IPS-18a (cell line): ENCODE results near the gene GNRHR.

ENCODE experiments used
- H3K27ac ChIP-seq: one replicate; pipeline ENCODE4 v1.5.1; 2013; ENCODE audit warnings: low read length
- H3K27me3 ChIP-seq: one replicate; pipeline ENCODE4 v1.6.1; 2013; ENCODE audit warnings: mild to moderate bottlenecking, low read length; ENCODE audit not compliant: control insufficient read depth, insufficient read depth
- H3K36me3 ChIP-seq: one replicate; pipeline ENCODE4 v1.6.1; 2013; ENCODE audit warnings: low read depth, low read length; ENCODE audit not compliant: control insufficient read depth
- H3K4me1 ChIP-seq: one replicate; pipeline ENCODE4 v1.6.1; 2013; ENCODE audit warnings: low read depth, low read length; ENCODE audit not compliant: control insufficient read depth
- H3K4me3 ChIP-seq: one replicate; pipeline ENCODE4 v1.5.1; 2013; ENCODE audit warnings: low read length
- H3K9ac ChIP-seq: one replicate; pipeline ENCODE4 v1.6.1; 2013; ENCODE audit warnings: mild to moderate bottlenecking, low read length, moderate library complexity
- H3K9me3 ChIP-seq: one replicate; pipeline ENCODE4 v1.6.1; 2013; ENCODE audit warnings: low read depth, low read length; ENCODE audit not compliant: control insufficient read depth

GNRHR gene

DNA sequence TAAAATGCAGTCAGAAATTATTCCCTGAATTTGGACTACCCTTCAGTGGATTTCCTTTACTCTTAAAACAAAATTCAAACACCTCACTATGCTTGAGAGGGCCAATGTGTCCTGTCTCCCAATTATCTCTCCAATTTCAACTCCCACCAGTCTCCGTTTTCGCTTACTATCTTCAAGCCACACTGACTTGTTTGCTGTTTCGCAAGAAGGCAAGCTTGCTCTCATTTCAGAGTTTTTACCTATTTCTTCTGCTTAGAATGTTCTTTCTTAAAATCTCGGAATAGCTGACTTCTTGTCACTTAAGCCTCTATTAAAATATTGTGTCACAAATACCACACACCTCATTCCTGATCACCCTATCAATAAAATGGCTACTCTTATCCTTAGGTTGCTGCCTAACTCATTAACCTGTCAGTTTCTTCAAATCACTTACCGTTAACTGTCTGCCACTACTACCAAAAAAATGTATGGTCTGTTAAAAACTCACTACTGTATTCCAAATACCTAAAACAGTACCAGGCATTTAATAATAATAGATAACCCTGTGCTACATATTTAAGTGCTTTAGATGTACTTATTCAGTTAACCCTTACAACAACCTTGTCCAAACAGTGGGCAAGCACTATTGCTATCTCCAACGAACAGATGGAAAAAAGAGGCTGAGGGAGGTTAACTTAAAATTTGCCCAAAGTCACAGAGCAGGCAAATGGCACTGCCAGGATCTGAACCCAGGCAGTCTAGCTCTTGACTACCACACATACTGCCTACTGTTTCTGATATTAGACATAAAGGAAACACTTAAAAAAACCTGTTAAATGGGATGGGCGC, 56.1 kb downstream of the GNRHR start:
- H3K9ac ChIP-seq: no peak overlapping the region
- H3K9me3 ChIP-seq: no peaks in the 10 kb centered on the region
- H3K4me1 ChIP-seq: peaks cover 4% of the 10 kb centered on the region
- H3K4me3 ChIP-seq: no peak overlapping the region
- H3K27me3 ChIP-seq: no peaks in the 10 kb centered on the region
- no peaks in the 10 kb centered on the region for H3K36me3 ChIP-seq
- no peak overlapping the region for H3K27ac ChIP-seq

DNA sequence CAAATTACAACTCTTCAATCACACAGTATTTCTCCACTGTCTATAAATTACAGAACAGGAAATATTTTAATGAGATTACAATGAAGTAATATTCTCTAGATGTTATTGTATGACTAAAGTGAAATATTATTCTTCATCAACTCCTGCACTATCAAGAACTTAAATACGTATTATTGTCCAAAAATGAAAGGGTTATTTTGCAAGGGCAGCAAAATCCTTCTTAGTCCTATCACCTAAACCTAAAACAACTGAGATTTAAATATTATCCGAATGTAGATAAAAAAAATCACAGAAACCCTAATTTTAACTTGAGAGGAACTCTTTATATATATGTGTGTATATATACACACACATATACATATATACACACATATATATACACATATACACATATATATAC, 58.1 kb downstream of the GNRHR start:
- Histone ChIP-seq H3K4me3 (no peak overlapping the region), H3K4me1 (no peaks in the 10 kb centered on the region), H3K27ac (no peak overlapping the region), H3K27me3 (no peaks in the 10 kb centered on the region), H3K9me3 (no peaks in the 10 kb centered on the region), H3K9ac (no peak overlapping the region), H3K36me3 (peaks cover 14% of the 10 kb centered on the region)

DNA sequence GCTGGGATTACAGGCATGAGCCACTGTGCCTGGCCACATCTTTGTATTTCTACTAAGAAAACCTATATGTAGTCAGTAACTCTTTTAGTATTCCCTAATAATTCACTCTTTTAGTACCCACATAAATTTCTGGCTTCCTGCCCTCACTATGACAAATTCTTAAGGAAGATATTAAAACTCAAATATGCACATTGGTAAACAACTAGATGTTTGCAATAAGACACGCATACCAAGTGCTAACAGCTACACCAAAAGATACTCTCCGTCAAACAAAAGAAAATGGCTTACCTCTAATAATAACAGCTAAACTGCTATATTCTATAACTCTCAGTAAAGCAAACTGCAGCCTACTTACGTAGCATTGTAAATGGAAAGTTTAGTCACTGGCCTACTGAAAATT, 59.5 kb downstream of the GNRHR start:
- H3K27ac ChIP-seq: no peak overlapping the region
- no peaks in the 10 kb centered on the region for H3K4me1 ChIP-seq
- no peaks in the 10 kb centered on the region for H3K9me3 ChIP-seq
- H3K27me3 ChIP-seq: no peaks in the 10 kb centered on the region
- no peak overlapping the region for H3K9ac ChIP-seq
- H3K4me3 ChIP-seq: no peak overlapping the region
- H3K36me3 ChIP-seq: peaks cover 14% of the 10 kb centered on the region

DNA sequence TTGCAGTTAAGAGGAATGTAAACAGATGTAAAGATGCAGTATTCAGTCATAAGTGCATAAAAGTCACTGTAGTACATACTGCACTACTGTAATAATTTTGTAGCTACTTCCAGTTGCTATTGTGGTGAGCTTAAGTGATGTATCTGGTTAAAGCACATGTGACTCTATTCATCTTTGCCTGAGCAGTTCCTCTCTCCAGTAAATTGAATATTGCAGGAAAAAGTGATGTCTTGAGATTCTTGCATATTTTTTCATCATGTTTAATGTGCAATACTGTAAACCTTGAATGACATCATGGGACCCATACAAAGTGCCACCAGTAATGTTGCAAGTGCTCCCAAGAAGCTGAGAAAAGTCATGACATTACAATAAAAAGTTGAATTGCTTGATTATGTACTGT, 62.9 kb downstream of the GNRHR start:
- Histone ChIP-seq H3K9ac (no peak overlapping the region), H3K27me3 (no peaks in the 10 kb centered on the region), H3K4me3 (no peak overlapping the region), H3K27ac (no peak overlapping the region), H3K9me3 (no peaks in the 10 kb centered on the region), H3K4me1 (no peaks in the 10 kb centered on the region), H3K36me3 (peaks cover 14% of the 10 kb centered on the region)
